K562 (cell line): Measurements from ENCODE around the gene ILF3. TPM values are rescaled to one million over a fixed set of nuclear protein-coding genes. Genes with fewer than 3 reads are reported as not detected.

ENCODE experiments used
- BRD4 ChIP-seq: fragments of 200-600 bp; sonication (generic); IDR thresholded peaks from 2 replicates; pipeline ENCODE4 v1.6.1; 2017; ENCODE audit warnings: inconsistent platforms
- CBX5 ChIP-seq: IDR thresholded peaks from 2 replicates; pipeline ENCODE4 v1.6.1; 2014; ENCODE audit warnings: low read depth, borderline replicate concordance
- CCNT2 ChIP-seq: IDR thresholded peaks from 2 replicates; pipeline ENCODE4 v1.6.1; 2011; ENCODE audit warnings: borderline replicate concordance, low read depth, mild to moderate bottlenecking, moderate library complexity, mixed read lengths, low read length; ENCODE audit not compliant: insufficient read length; ENCODE audit errors: extremely low read depth
- COPS2 ChIP-seq: fragments of 450-650 bp; conservative IDR thresholded peaks from 2 replicates; pipeline ENCODE4 v1.6.1; 2016; ENCODE audit warnings: mild to moderate bottlenecking, moderate library complexity
- DMBX1 ChIP-seq: fragments of 250-450 bp; sonication (Bioruptor Pico); IDR thresholded peaks from 2 replicates; pipeline ENCODE4 v1.8.0; 2022; ENCODE audit warnings: inconsistent platforms, mild to moderate bottlenecking, moderate library complexity, borderline replicate concordance
- DPF2 ChIP-seq: fragments of 450-650 bp; IDR thresholded peaks from 2 replicates; pipeline ENCODE4 v1.6.1; 2016
- ETV5 ChIP-seq: sonication (generic); formaldehyde crosslinking; IDR thresholded peaks from 2 replicates; pipeline ENCODE4 v1.4.0; 2020; ENCODE audit warnings: low read depth, mild to moderate bottlenecking, missing genetic modification reagents
- FOXA3 ChIP-seq, 2 experiments: fragments of 450-650 bp in 1 of 2; sonication (generic) in 1 of 2; formaldehyde crosslinking; IDR thresholded peaks in 1 of 2; conservative IDR thresholded peaks in 1 of 2; 2 replicates each; pipeline versions ENCODE4 v1.4.0 to v1.8.0; 2020 to 2022; ENCODE audit warnings: mild to moderate bottlenecking in 2 of 2, missing genetic modification reagents in 1 of 2
- GTF2A2 ChIP-seq: IDR thresholded peaks from 2 replicates; pipeline ENCODE4 v1.6.1; 2016; ENCODE audit warnings: mild to moderate bottlenecking, missing genetic modification characterization, missing compliant biosample characterization
- MYC ChIP-seq, 2 experiments: fragments of 250-450 bp in 1 of 2; sonication (Bioruptor Pico) in 1 of 2; IDR thresholded peaks; 2 replicates each; pipeline versions ENCODE4 v1.5.1 to v1.6.1; 2012 to 2021; ENCODE audit warnings: low read depth in 2 of 2, borderline replicate concordance in 1 of 2, improper control_type of control experiment in 1 of 2, low read length in 1 of 2, mild to moderate bottlenecking in 1 of 2, moderate library complexity in 1 of 2
- PCBP1 ChIP-seq: fragments of 200-400 bp; formaldehyde crosslinking; IDR thresholded peaks from 2 replicates; pipeline ENCODE4 v1.6.1; 2018; ENCODE audit warnings: mild to moderate bottlenecking, low read depth, low read length; ENCODE audit not compliant: poor library complexity, severe bottlenecking
- PHF8 ChIP-seq: fragments of 200-600 bp; sonication (generic); IDR thresholded peaks from 2 replicates; pipeline ENCODE4 v1.6.1; 2012; ENCODE audit warnings: mixed run types, mild to moderate bottlenecking, inconsistent platforms, low read length, moderate library complexity, borderline replicate concordance
- POLR2A ChIP-seq: fragments of 450-650 bp; conservative IDR thresholded peaks from 2 replicates; pipeline ENCODE4 v1.6.1; 2016
- POLR2AphosphoS5 ChIP-seq: IDR thresholded peaks from 2 replicates; pipeline ENCODE4 v1.6.1; 2011; ENCODE audit warnings: mild to moderate bottlenecking, low read depth, low read length, moderate library complexity; ENCODE audit not compliant: control insufficient read depth, insufficient read depth
- RHOXF2B ChIP-seq: fragments of 250-450 bp; sonication (Bioruptor Pico); conservative IDR thresholded peaks from 2 replicates; pipeline ENCODE4 v1.5.1; 2021
- YY1 ChIP-seq, 3 experiments: IDR thresholded peaks; 2 replicates each; pipeline ENCODE4 v1.6.1; 2011; ENCODE audit warnings: low read length in 2 of 3, mild to moderate bottlenecking in 2 of 3, moderate library complexity in 2 of 3, borderline replicate concordance in 1 of 3, control low read depth in 1 of 3, low read depth in 1 of 3; ENCODE audit not compliant: insufficient read depth in 3 of 3, insufficient replicate concordance in 2 of 3, control insufficient read depth in 1 of 3, insufficient read length in 1 of 3; ENCODE audit errors: extremely low read depth in 1 of 3
- ZMIZ1 ChIP-seq, 2 experiments: fragments of 150-350 bp in 1 of 2; IDR thresholded peaks; 2 replicates each; pipeline ENCODE4 v1.6.1; 2012 to 2016; ENCODE audit warnings: low read depth in 2 of 2, low read length in 2 of 2, mild to moderate bottlenecking in 1 of 2, moderate library complexity in 1 of 2
- ZNF354B ChIP-seq: fragments of 250-450 bp; sonication (Bioruptor Pico); IDR thresholded peaks from 2 replicates; pipeline ENCODE4 v1.4.0; 2020
- ZNF561 ChIP-seq: fragments of 450-650 bp; formaldehyde crosslinking; conservative IDR thresholded peaks from 2 replicates; pipeline ENCODE4 v1.4.0; 2020; ENCODE audit warnings: mild to moderate bottlenecking, moderate library complexity
- ZNF764 ChIP-seq: fragments of 250-450 bp; sonication (Bioruptor Pico); IDR thresholded peaks from 2 replicates; pipeline ENCODE4 v1.4.0; 2020; ENCODE audit warnings: low read depth, mild to moderate bottlenecking, moderate library complexity
- ZNF79 ChIP-seq: fragments of 250-450 bp; sonication (Bioruptor Pico); IDR thresholded peaks from 2 replicates; pipeline ENCODE4 v1.4.0; 2020; ENCODE audit warnings: low read depth, mild to moderate bottlenecking, moderate library complexity
- polyA plus RNA-seq, 8 experiments: library from polyadenylated mRNA; depleted of rRNA in 4 of 8; stranded (reverse) in 5 of 8; unstranded in 3 of 8; fragments of >200 nt; fragmentation: Nextera tagmentation in 2 of 8; fragmentation: Illumina TruSeq in 1 of 8; extraction: Ambion mirVana in 2 of 8; extraction: Trizol in 1 of 8; gene quantifications; 2 replicates each; pipeline versions ENCODE4 v1.2.1 to v1.2.3, GENCODE V29; 2011 to 2014; ENCODE audit warnings: inconsistent platforms in 1 of 8, missing spikeins in 1 of 8
- total RNA-seq, 7 experiments: library from RNA; depleted of rRNA in 6 of 7; stranded (reverse); fragments of >200 nt in 6 of 7; fragmentation: Illumina TruSeq in 2 of 7; extraction: Trizol in 2 of 7; gene quantifications; 2 replicates each; pipeline versions ENCODE4 v1.2.1 to v1.2.3, GENCODE V29; 2011 to 2021; ENCODE audit warnings: low replicate concordance in 1 of 7
- TF ChIP-seq, protein P1 (sequence below): fragments of 450-650 bp; conservative IDR thresholded peaks from 2 replicates; pipeline ENCODE4 v1.6.1; 2016; ENCODE audit warnings: missing genetic modification characterization, low read depth, mild to moderate bottlenecking, missing compliant biosample characterization, moderate library complexity

The ILF3 gene
- total and polyA plus RNA-seq, 9 of the 15 experiments (the other 6 are each of a cell fraction or from before 2014, with no cell fraction given), result 26.0 to 453 (median 175) TPM

- TF ChIP-seq ZMIZ1 (IDR thresholded peaks at IDR 0.05; ENCODE audit: low read depth in 2 of 2, low read length in 2 of 2), result 0 out of 4 replicates have a peak, but pooled peaks of 1 of the 2 experiments have one; percentile 30
- peak; percentile 76 to 93 (median 92) for TF ChIP-seq YY1 (IDR thresholded peaks at IDR 0.05; ENCODE audit: borderline replicate concordance in 1 of 3, control insufficient read depth in 1 of 3, extremely low read depth in 1 of 3, insufficient read depth in 3 of 3, insufficient read length in 1 of 3, insufficient replicate concordance in 2 of 3, low read depth in 1 of 3, low read length in 2 of 3)
- 0 out of 2 replicates have a peak, but pooled peaks have one; percentile 63 for TF ChIP-seq BRD4
- TF ChIP-seq COPS2, result no peak
- TF ChIP-seq GTF2A2 (tag), result no peak
- no peak for TF ChIP-seq CBX5
- TF ChIP-seq DPF2, result no peak
- TF ChIP-seq ZNF764, result no peak
- TF ChIP-seq CCNT2, result peak; percentile 61
- peak; percentile 15; the same call in 1 of the 2 replicates for TF ChIP-seq POLR2A
- TF ChIP-seq POLR2AphosphoS5, result 0 out of 2 replicates have a peak, but pooled peaks have one; percentile 14
- TF ChIP-seq, protein P1, sequence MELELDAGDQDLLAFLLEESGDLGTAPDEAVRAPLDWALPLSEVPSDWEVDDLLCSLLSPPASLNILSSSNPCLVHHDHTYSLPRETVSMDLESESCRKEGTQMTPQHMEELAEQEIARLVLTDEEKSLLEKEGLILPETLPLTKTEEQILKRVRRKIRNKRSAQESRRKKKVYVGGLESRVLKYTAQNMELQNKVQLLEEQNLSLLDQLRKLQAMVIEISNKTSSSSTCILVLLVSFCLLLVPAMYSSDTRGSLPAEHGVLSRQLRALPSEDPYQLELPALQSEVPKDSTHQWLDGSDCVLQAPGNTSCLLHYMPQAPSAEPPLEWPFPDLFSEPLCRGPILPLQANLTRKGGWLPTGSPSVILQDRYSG (tag), result no peak
- no peak for TF ChIP-seq ZNF561
- no peak for TF ChIP-seq ZNF354B (CRISPR knock-in tag)
- 0 out of 2 replicates have a peak, but pooled peaks have one; percentile 7 for TF ChIP-seq ETV5
- peak; percentile 18 for TF ChIP-seq PCBP1
- TF ChIP-seq PHF8, result peak; percentile 50; the same call in 1 of the 2 replicates
- 0 out of 4 replicates have a peak, but pooled peaks of 1 of the 2 experiments have one; percentile 1 for TF ChIP-seq FOXA3 (CRISPR knock-in tag; conservative IDR thresholded peaks at IDR 0.05 in 1 of 2, IDR thresholded peaks at IDR 0.05 in 1 of 2)
- peak; percentile 62 for TF ChIP-seq MYC (IDR thresholded peaks at IDR 0.05; ENCODE audit: low read depth, low read length)
- no peak for TF ChIP-seq MYC (CRISPR knock-in tag; IDR thresholded peaks at IDR 0.05; ENCODE audit: borderline replicate concordance, low read depth)
- peak; percentile 23; the same call in 1 of the 2 replicates for TF ChIP-seq DMBX1 (CRISPR knock-in tag)
- TF ChIP-seq RHOXF2B, result no peak
- TF ChIP-seq ZNF79, result peak; percentile 83
Measured at GRCh38 chr19:10654610-10655456, 687 bp downstream of the ILF3 start (continued).
